CD4-positive, alpha-beta memory T cell (primary cell): ENCODE results near the gene ABHD1. TPM values are rescaled to one million over a fixed set of nuclear protein-coding genes. Genes with fewer than 3 reads are reported as not detected.
"Not testable (repeated sequence)": the region's sequence is repeated elsewhere in the genome, so short reads cannot be mapped to it uniquely, and the experiment has no call there.

ENCODE experiments used
- CTCF ChIA-PET: fragments of 350-600 bp; sonication (Branson Sonifier 250); formaldehyde crosslinking; loops from one replicate; lab custom pipeline; 2021; ENCODE audit warnings: inconsistent platforms; ENCODE audit not compliant: partially characterized antibody; lab: Charles Lee
- POLR2A ChIA-PET: fragments of 350-600 bp; sonication (Branson Sonifier 250); formaldehyde crosslinking; loops from one replicate; lab custom pipeline; 2021; ENCODE audit not compliant: partially characterized antibody; lab: Charles Lee
- DNase-seq, 5 donors: peaks; one replicate each; pipeline versions ENCODE4 v3.0.0 to v3.0.0-alpha.2; 2020 to 2022; ENCODE audit warnings: mixed read lengths in 1 of 5
- H3K27ac ChIP-seq: one replicate; pipeline ENCODE4 v1.7.0; 2013; ENCODE audit warnings: low read depth, low read length
- H3K27me3 ChIP-seq: 2 replicates; pipeline ENCODE4 v1.7.0; 2013; ENCODE audit warnings: mild to moderate bottlenecking, low read length, moderate library complexity; ENCODE audit not compliant: insufficient read depth
- H3K36me3 ChIP-seq: 2 replicates; pipeline ENCODE4 v1.7.0; 2013; ENCODE audit warnings: mild to moderate bottlenecking, low read length, moderate library complexity; ENCODE audit not compliant: insufficient read depth
- H3K4me1 ChIP-seq: 2 replicates; pipeline ENCODE4 v1.7.0; 2013; ENCODE audit warnings: mild to moderate bottlenecking, low read length, moderate library complexity; ENCODE audit not compliant: insufficient read depth
- H3K4me3 ChIP-seq, 2 donors: one replicate each; pipeline ENCODE4 v1.7.0; 2013; ENCODE audit warnings: low read length in 2 of 2, mild to moderate bottlenecking in 1 of 2
- H3K9me3 ChIP-seq, 2 donors: one replicate each; pipeline ENCODE4 v1.7.0; 2013; ENCODE audit warnings: low read length in 2 of 2, control low read depth in 1 of 2; ENCODE audit not compliant: control insufficient read depth in 1 of 2
- H3K27ac Mint-ChIP-seq, 7 donors: one replicate each; pipeline ENCODE4 v1.8.0; 2020 to 2021; ENCODE audit warnings: mixed read lengths in 7 of 7, mild to moderate bottlenecking in 6 of 7, inconsistent platforms in 3 of 7, moderate library complexity in 3 of 7
- H3K27me3 Mint-ChIP-seq, 2 donors: one replicate each; pipeline ENCODE4 v1.8.0; 2020 to 2021; ENCODE audit warnings: mixed read lengths in 2 of 2
- H3K36me3 Mint-ChIP-seq, 2 donors: one replicate each; pipeline ENCODE4 v1.8.0; 2020 to 2021; ENCODE audit warnings: mixed read lengths in 2 of 2, inconsistent platforms in 1 of 2, mild to moderate bottlenecking in 1 of 2
- H3K4me1 Mint-ChIP-seq, 4 donors: one replicate each; pipeline ENCODE4 v1.8.0; 2020 to 2021; ENCODE audit warnings: mixed read lengths in 4 of 4, mild to moderate bottlenecking in 1 of 4
- H3K4me3 Mint-ChIP-seq, 8 donors: one replicate each; pipeline ENCODE4 v1.8.0; 2020 to 2021; ENCODE audit warnings: mixed read lengths in 8 of 8, mild to moderate bottlenecking in 7 of 8, moderate library complexity in 6 of 8, inconsistent platforms in 3 of 8
- H3K9me3 Mint-ChIP-seq, 8 donors: one replicate each; pipeline ENCODE4 v1.8.0; 2020 to 2021; ENCODE audit warnings: mixed read lengths in 8 of 8, mild to moderate bottlenecking in 5 of 8, inconsistent platforms in 3 of 8, moderate library complexity in 1 of 8
- intact Hi-C: fragments of 100-400 bp; cut with micrococcal nuclease; formaldehyde crosslinking; loops from one replicate; pipeline ENCODE4 v1.15.1; 2023
- polyA plus RNA-seq, 2 donors: library from polyadenylated mRNA; unstranded; fragments of 300-500 nt; fragmentation: Illumina TruSeq; gene quantifications; one replicate each; pipeline ENCODE4 v1.2.3, GENCODE V29; 2021
- total RNA-seq, 2 experiments: library from RNA; stranded (reverse); gene quantifications; one replicate each; pipeline ENCODE4 v1.2.3, GENCODE V29; 2021

ABHD1 gene
- total and polyA plus RNA-seq, 4 experiments from 2014 or later: 0.49 to 2.1 (median 1.2) TPM

DNA sequence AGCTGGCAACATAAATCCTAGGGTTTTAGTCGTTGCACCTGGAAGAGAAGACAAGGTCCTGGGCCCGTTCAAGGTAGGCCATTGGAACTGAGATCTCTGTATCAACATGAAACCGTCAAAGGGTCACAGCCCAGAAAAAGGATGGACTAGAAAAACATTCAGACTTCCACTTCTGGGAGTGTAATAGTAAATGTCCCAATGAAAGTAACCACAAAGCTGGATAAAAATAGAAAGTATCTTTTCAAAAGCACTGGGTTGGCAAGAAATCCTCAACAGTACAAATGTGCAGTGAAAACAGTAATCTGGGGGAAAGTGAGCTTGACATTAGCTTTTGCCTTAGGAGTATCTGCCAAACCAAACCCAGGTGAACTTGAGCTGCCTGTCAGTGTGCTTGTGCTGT, 17.6 kb upstream of the ABHD1 start:
- intact Hi-C loops: no loop called here
- Mint-ChIP-seq H3K9me3 (no peaks in the 10 kb centered on the region), H3K36me3 (no peaks in the 10 kb centered on the region), H3K4me3 (no peak overlapping the region), H3K27me3 (peaks cover 4 to 12% of the 10 kb centered on the region in 2 donors), H3K4me1 (no peaks in the 10 kb centered on the region), H3K27ac (no peak overlapping the region)
- no peak for DNase-seq
- Histone ChIP-seq H3K36me3 (no peaks in the 10 kb centered on the region), H3K4me1 (no peaks in the 10 kb centered on the region), H3K27ac (no peak overlapping the region), H3K4me3 (no peak overlapping the region), H3K9me3 (no peaks in the 10 kb centered on the region), H3K27me3 (no peaks in the 10 kb centered on the region)
- ChIA-PET POLR2A (no interaction called here), CTCF (interaction anchor here (1.1 to 1.6 kb wide), 2 partner anchors 174 to 197 kb away, joined by 3 to 7 read pairs; no protein-coding TSS in a partner anchor)

DNA sequence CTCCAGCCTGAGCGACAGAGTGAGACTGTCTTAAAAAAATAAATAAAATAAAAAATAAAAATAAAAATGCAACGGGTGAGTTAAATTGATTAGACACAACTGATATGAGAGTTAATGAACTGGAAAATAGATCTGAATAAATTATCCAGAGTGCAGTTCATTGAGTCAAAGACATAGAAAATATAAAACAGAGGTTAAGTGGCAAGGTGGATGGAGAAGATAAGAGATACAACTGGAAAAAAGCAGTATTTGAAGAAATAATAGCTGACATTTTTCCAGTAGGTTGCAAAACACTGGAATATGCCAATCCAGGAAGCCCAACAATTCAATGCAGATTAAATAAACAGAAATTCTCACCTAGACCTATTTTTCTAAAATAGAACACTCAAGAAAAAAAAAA, 15.4 kb upstream of the ABHD1 start:
- Mint-ChIP-seq H3K9me3 (no peaks in the 10 kb centered on the region), H3K27ac (no peak overlapping the region)
- intact Hi-C loops: no loop called here

DNA sequence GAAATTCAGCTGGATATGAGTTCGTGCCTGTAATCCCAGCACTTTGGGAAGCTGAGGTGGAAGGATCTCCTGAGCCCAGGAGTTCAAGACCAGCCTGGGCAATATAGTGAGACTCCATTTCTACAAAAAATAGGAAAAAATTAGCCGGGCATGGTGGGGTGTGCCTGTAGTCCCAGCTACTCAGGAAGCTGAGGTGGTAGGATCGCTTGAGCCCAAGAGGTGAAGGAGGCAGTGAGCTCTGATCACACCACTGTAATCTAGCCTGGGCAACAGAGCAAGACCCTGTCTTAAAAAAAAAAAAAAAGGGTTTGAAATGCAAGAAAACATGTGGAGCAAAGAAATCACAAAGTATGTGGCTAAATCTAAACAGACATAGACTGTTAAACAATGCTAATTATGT, 14.5 kb upstream of the ABHD1 start:
- Mint-ChIP-seq H3K4me3 (no peak overlapping the region), H3K27ac (peak overlapping the region in 1 of 7 donors; percentile 43), H3K9me3 (no peaks in the 10 kb centered on the region), H3K27me3 (peaks cover 5 to 16% of the 10 kb centered on the region in 2 donors), H3K4me1 (no peaks in the 10 kb centered on the region), H3K36me3 (no peaks in the 10 kb centered on the region)
- no peaks in the 10 kb centered on the region for H3K9me3 ChIP-seq
- intact Hi-C loops: no loop called here
- no peaks in the 10 kb centered on the region for H3K36me3 ChIP-seq
- ChIA-PET CTCF (interaction anchor here (1.7 kb wide), 1 partner anchor 171 kb away, joined by 4 read pairs; no protein-coding TSS in a partner anchor), POLR2A (no interaction called here)
- no peak for DNase-seq
- H3K4me1 ChIP-seq: no peaks in the 10 kb centered on the region
- H3K27ac ChIP-seq: no peak overlapping the region
- no peak overlapping the region for H3K4me3 ChIP-seq
- H3K27me3 ChIP-seq: no peaks in the 10 kb centered on the region

More for the DNA sequence above, 15.4 kb upstream of the ABHD1 start:
- Histone ChIP-seq H3K4me3 (no peak overlapping the region), H3K9me3 (no peaks in the 10 kb centered on the region), H3K27ac (no peak overlapping the region), H3K4me1 (no peaks in the 10 kb centered on the region), H3K27me3 (no peaks in the 10 kb centered on the region), H3K36me3 (no peaks in the 10 kb centered on the region)
- no peaks in the 10 kb centered on the region for H3K4me1 Mint-ChIP-seq
- no peaks in the 10 kb centered on the region for H3K36me3 Mint-ChIP-seq
- H3K4me3 Mint-ChIP-seq: no peak overlapping the region
- no peak for DNase-seq
- peaks cover 5 to 16% of the 10 kb centered on the region in 2 donors for H3K27me3 Mint-ChIP-seq
- CTCF ChIA-PET: interaction anchor here (1.7 kb wide), 1 partner anchor 172 kb away, joined by 4 read pairs; no protein-coding TSS in a partner anchor
- POLR2A ChIA-PET: interaction anchor here (0.6 kb wide), 1 partner anchor 25 kb away, joined by 3 read pairs; no protein-coding TSS in a partner anchor

DNA sequence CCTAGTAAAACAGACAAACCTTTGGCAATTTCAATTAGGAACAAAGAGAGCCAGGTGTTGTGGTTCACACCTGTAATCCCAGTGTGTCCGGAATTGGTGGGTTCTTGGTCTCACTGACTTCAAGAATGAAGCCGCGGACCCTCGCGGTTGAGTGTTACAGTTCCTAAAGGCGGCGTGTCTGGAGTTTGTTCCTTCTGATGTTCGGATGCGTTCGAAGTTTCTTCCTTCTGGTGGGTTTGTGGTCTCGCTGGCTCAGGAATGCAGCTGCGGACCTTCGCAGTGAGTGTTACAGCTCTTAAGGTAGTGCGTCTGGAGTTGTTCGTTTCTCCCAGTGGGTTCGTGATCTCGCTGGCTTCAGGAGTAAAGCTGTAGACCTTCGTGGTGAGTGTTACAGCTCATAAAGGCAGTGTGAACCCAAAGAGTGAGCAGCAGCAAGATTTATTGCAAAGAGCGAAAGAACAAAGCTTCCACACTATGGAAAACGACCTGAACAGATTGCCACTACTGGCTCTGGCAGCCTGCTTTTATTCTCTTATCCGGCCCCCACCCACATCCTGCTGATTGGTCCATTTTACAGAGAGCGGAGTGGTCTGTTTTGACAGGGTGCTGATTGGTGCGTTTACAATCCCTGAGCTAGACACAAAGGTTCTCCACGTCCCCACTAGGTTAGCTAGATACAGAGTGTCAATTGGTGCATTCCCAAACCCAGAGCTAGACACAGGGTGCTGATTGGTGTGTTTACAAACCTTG, 12.8 kb upstream of the ABHD1 start:
- CTCF ChIA-PET: interaction anchor here (0.6 kb wide), 1 partner anchor 23 kb away, joined by 3 read pairs; no protein-coding TSS in a partner anchor
- H3K4me1 Mint-ChIP-seq, DNase-seq, intact Hi-C loops, H3K9me3 ChIP-seq, H3K36me3 Mint-ChIP-seq, H3K36me3 ChIP-seq, POLR2A ChIA-PET, H3K27me3 ChIP-seq, H3K4me3 Mint-ChIP-seq, H3K4me3 ChIP-seq, H3K27ac Mint-ChIP-seq, H3K4me1 ChIP-seq, H3K27ac ChIP-seq, H3K9me3 Mint-ChIP-seq: not testable (repeated sequence)
- peaks cover 5 to 16% of the 10 kb centered on the region in 2 donors for H3K27me3 Mint-ChIP-seq

DNA sequence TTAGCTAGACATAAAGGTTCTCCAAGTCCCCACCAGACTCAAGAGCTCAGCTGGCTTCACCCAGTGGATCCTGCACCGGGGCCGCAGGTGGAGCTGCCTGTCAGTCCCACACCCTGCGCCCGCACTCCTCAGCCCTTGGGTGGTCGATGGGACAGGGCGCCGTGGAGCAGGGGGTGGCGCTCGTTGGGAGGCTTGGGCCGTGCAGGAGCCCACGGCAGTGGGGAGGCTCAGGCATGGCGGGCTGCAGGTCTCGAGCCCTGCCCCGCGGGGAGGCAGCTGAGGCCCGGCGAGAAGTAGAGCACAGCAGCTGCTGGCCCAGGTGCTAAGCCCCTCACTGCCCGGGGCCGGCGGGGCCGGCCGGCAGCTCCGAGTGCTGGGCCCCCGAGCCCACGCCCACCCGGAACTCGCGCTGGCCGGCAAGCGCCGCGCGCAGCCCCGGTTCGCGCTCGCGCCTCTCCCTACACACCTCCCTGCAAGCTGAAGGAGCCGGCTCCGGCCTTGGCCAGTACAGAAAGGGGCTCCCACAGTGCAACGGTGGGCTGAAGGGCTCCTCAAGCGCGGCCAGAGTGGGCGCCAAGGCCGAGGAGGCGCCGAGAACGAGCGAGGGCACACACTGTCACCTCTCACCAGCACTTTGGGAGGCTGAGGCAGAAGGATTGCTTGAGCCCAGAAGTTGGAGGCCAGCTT, 12.1 kb upstream of the ABHD1 start:
- H3K27ac Mint-ChIP-seq, POLR2A ChIA-PET, H3K27ac ChIP-seq, H3K4me3 Mint-ChIP-seq, H3K36me3 ChIP-seq, H3K4me1 ChIP-seq, H3K4me3 ChIP-seq, H3K9me3 Mint-ChIP-seq, H3K36me3 Mint-ChIP-seq, H3K9me3 ChIP-seq, H3K4me1 Mint-ChIP-seq, DNase-seq, H3K27me3 ChIP-seq, intact Hi-C loops, CTCF ChIA-PET: not testable (repeated sequence)
- peaks cover 5 to 11% of the 10 kb centered on the region in 2 donors for H3K27me3 Mint-ChIP-seq

DNA sequence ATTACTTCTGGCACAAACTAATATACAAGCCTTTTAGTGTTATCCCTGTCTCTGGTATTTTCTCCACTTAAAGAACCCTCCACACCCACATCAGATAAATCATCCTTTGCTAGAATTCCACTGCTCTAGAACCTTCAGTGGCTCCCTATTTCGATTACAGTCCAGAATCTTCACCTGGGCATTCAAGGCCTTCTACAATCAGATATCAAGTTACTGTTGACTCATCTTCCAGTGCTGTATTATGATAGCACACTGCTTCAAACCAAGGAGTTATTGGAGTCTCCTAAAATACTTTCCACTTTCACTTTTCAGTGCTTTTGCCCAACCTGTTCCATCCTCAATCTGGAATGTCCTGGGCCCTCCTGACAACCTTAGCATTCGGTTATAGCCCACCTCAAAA, 8.1 kb upstream of the ABHD1 start:
- H3K4me3 ChIP-seq: no peak overlapping the region
- Mint-ChIP-seq H3K9me3 (no peaks in the 10 kb centered on the region), H3K36me3 (peaks cover 0 to 2% of the 10 kb centered on the region in 2 donors), H3K4me1 (peaks cover 4 to 10% (median 5%) of the 10 kb centered on the region in 4 donors), H3K27me3 (peaks cover 18 to 22% of the 10 kb centered on the region in 2 donors), H3K27ac (no peak overlapping the region), H3K4me3 (peak overlapping the region in 1 of 8 donors; percentile 31)
- no peaks in the 10 kb centered on the region for H3K36me3 ChIP-seq
- H3K4me1 ChIP-seq: peaks cover 9% of the 10 kb centered on the region
- ChIA-PET POLR2A (no interaction called here), CTCF (interaction anchor here (1.2 kb wide), 1 partner anchor 187 kb away, joined by 3 read pairs; no protein-coding TSS in a partner anchor)
- no peak overlapping the region for H3K27ac ChIP-seq
- DNase-seq: no peak
- no peaks in the 10 kb centered on the region for H3K9me3 ChIP-seq
- intact Hi-C loops: no loop called here
- H3K27me3 ChIP-seq: peaks cover 10% of the 10 kb centered on the region

DNA sequence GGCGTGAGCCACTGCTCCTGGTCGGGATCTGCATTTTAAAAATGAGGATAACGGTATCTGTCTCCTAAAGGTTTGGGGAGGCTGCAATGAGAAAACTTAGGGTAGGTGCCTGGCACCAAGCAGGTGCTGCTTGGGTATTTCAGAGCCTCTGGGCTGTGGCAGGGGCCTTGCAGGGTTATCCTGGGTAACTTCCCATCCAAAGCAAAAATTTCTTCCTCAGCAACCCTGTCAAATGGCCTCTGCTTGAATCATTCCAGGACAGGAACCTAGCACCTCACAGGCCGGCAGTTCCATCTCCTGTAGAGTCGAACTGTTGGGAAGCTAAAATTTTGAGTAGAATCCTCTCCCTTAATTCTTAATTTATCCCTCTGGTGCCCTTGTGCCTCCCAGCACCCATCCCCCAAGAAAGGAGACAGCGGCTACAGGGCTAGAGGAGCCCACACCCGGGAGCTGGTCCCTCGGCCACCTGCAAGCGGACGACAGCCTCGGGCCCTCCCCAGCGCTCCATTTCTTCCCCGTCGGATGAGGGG, 5.6 kb upstream of the ABHD1 start:
- peaks cover 0 to 2% of the 10 kb centered on the region in 2 donors for H3K36me3 Mint-ChIP-seq
- Histone ChIP-seq H3K4me3 (no peak overlapping the region), H3K27ac (no peak overlapping the region), H3K9me3 (no peaks in the 10 kb centered on the region), H3K27me3 (peaks cover 10% of the 10 kb centered on the region), H3K36me3 (no peaks in the 10 kb centered on the region), H3K4me1 (peaks cover 14% of the 10 kb centered on the region)
- intact Hi-C loops: no loop called here
- H3K27ac Mint-ChIP-seq: no peak overlapping the region
- DNase-seq: no peak
- POLR2A ChIA-PET: no interaction called here
- H3K4me3 Mint-ChIP-seq: peak overlapping the region in 5 of 8 donors; percentile 21 to 58 (median 24)
- peaks cover 8 to 20% (median 12%) of the 10 kb centered on the region in 4 donors for H3K4me1 Mint-ChIP-seq
- H3K27me3 Mint-ChIP-seq: peaks cover 19 to 20% of the 10 kb centered on the region in 2 donors
- CTCF ChIA-PET: no interaction called here
- H3K9me3 Mint-ChIP-seq: no peaks in the 10 kb centered on the region
